ENCODE results near the gene GAS2L3. TPM values are rescaled to one million over a fixed set of nuclear protein-coding genes. Genes with fewer than 3 reads are reported as not detected.

Gene GAS2L3
- total RNA-seq, 4 donors from 2014 or later = 2.5 to 45.8 TPM; not detected in 2

GRCh38 chr12:100656141-100656540 is 82.7 kb downstream of the GAS2L3 start:
- TF ChIP-seq, protein P1, sequence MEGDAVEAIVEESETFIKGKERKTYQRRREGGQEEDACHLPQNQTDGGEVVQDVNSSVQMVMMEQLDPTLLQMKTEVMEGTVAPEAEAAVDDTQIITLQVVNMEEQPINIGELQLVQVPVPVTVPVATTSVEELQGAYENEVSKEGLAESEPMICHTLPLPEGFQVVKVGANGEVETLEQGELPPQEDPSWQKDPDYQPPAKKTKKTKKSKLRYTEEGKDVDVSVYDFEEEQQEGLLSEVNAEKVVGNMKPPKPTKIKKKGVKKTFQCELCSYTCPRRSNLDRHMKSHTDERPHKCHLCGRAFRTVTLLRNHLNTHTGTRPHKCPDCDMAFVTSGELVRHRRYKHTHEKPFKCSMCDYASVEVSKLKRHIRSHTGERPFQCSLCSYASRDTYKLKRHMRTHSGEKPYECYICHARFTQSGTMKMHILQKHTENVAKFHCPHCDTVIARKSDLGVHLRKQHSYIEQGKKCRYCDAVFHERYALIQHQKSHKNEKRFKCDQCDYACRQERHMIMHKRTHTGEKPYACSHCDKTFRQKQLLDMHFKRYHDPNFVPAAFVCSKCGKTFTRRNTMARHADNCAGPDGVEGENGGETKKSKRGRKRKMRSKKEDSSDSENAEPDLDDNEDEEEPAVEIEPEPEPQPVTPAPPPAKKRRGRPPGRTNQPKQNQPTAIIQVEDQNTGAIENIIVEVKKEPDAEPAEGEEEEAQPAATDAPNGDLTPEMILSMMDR (IDR thresholded peaks at IDR 0.05) = no peak
- no peak for TF ChIP-seq POLR2A (IDR thresholded peaks at IDR 0.05)
- Histone ChIP-seq H3K4me3 (no peak overlapping the region), H3K9me3 (no peaks in the 10 kb centered on the region), H3K27me3 (no peaks in the 10 kb centered on the region), H3K27ac (no peak overlapping the region), H3K4me1 (no peaks in the 10 kb centered on the region), H3K36me3 (no peaks in the 10 kb centered on the region)
- DNase-seq = no peak
- intact Hi-C loops (cut with DNase I; ENCODE audit: low total_unique reads) = no loop called here

DNA sequence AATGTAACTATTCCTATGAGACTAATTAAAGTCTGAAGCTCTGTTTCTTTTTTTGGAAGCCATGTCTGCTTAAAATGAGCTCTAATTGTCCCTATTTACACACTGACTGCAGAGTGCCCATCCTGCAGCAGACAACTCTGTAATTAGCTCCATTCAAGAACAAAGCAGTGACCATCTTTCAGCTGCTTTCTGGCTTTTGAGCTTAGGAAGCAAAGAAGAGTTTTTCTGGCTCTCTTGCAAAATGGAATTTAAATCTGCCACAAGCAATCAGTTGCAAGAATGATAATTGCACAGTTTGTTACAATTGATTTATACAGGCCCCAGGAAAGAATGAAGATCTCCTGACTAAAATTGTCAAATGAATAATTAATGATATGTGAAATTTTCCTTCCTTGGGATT is 83.4 kb downstream of the GAS2L3 start:
- no peaks in the 10 kb centered on the region for H3K36me3 ChIP-seq
- intact Hi-C loops (cut with DNase I; ENCODE audit: low total_unique reads) = no loop called here

GRCh38 chr12:100661300-100661951 is 87.9 kb downstream of the GAS2L3 start:
- Histone ChIP-seq H3K27me3 (no peaks in the 10 kb centered on the region), H3K4me3 (no peak overlapping the region), H3K4me1 (no peaks in the 10 kb centered on the region), H3K27ac (no peak overlapping the region), H3K9me3 (no peaks in the 10 kb centered on the region), H3K36me3 (no peaks in the 10 kb centered on the region)
- TF ChIP-seq POLR2A (IDR thresholded peaks at IDR 0.05) = no peak
- TF ChIP-seq, protein P1 (IDR thresholded peaks at IDR 0.05) = no peak
- DNase-seq = no peak
- intact Hi-C loops (cut with DNase I; ENCODE audit: low total_unique reads) = no loop called here

More for the DNA sequence above, 83.4 kb downstream of the GAS2L3 start:
- Histone ChIP-seq H3K9me3 (no peaks in the 10 kb centered on the region), H3K27me3 (no peaks in the 10 kb centered on the region), H3K4me3 (no peak overlapping the region), H3K4me1 (no peaks in the 10 kb centered on the region), H3K27ac (no peak overlapping the region)
- TF ChIP-seq, protein P1 (IDR thresholded peaks at IDR 0.05) = no peak
- DNase-seq = no peak

GRCh38 chr12:100666588-100666987 is 93.1 kb downstream of the GAS2L3 start:
- TF ChIP-seq, protein P1 (IDR thresholded peaks at IDR 0.05) = no peak
- no peak for TF ChIP-seq POLR2A (IDR thresholded peaks at IDR 0.05)
- intact Hi-C loops (cut with DNase I; ENCODE audit: low total_unique reads) = no loop called here
- no peak for DNase-seq
- no peak overlapping the region for H3K27ac ChIP-seq
- H3K4me3 ChIP-seq = no peak overlapping the region
- no peaks in the 10 kb centered on the region for H3K36me3 ChIP-seq
- no peaks in the 10 kb centered on the region for H3K9me3 ChIP-seq
- no peaks in the 10 kb centered on the region for H3K27me3 ChIP-seq
- no peaks in the 10 kb centered on the region for H3K4me1 ChIP-seq

GRCh38 chr12:100668945-100669536 is 95.6 kb downstream of the GAS2L3 start:
- Histone ChIP-seq H3K27me3 (no peaks in the 10 kb centered on the region), H3K9me3 (no peaks in the 10 kb centered on the region), H3K36me3 (no peaks in the 10 kb centered on the region), H3K4me1 (no peaks in the 10 kb centered on the region), H3K27ac (no peak overlapping the region), H3K4me3 (no peak overlapping the region)
- TF ChIP-seq POLR2A (IDR thresholded peaks at IDR 0.05) = no peak
- TF ChIP-seq, protein P1 (IDR thresholded peaks at IDR 0.05) = peak in 3 of 4 experiments; percentile 30 to 42 (median 34)
- intact Hi-C loops (cut with DNase I; ENCODE audit: low total_unique reads) = no loop called here
- peak; percentile 17 to 19 for DNase-seq

Data from uterus (tissue), 4 donors.